Ureter (tissue), 1 donor: ENCODE data around the gene TOMM22. TPM values are rescaled to one million over a fixed set of nuclear protein-coding genes. Genes with fewer than 3 reads are reported as not detected.

Source experiments
- DNase-seq: peaks from one replicate; pipeline ENCODE4 v3.0.0-alpha.2; 2020; ENCODE audit warnings: low spot score
- total RNA-seq: library from RNA; stranded (reverse); gene quantifications from one replicate; pipeline ENCODE4 v1.2.4, GENCODE V29; 2023
- donor health status: DM: yes; HTN: yes; CAD: no.

TOMM22 gene
- total RNA-seq, 1 donor from 2014 or later, result 76.8 TPM

DNA sequence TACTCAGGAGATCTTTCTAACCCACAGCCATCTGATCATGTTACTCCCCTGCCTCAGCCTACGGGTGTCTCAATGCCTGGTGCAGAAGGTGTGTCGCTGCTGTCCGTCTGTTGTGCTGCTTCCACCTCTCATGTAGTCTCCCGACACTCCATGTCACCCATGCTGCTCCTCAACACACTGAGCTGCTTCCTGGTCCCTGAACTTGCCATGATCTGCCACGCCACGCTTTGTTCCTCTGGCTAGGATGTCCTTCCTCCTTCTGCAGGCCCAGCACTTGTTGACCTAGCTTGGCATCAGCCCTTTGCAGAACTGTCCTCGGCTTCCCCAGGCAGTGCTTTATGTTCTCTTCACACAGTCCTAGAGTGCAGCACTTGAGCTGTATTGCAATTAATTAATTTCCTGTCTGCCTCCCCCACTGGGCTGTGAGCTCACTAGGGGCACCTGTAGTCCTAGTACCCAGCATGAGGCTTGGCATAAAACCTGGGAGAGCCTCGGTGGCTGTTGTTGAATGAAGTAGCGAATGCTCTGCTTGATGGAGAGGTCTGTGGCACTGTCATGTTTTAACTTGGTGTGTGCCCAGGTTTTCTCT, 33.5 kb downstream of the TOMM22 start:
- no peak for DNase-seq

- no peak for DNase-seq
Observed at GRCh38 chr22:38715852-38716251, 34.1 kb downstream of the TOMM22 start.

GRCh38 chr22:38716271-38716670, 34.5 kb downstream of the TOMM22 start:
- DNase-seq, result no peak

DNA sequence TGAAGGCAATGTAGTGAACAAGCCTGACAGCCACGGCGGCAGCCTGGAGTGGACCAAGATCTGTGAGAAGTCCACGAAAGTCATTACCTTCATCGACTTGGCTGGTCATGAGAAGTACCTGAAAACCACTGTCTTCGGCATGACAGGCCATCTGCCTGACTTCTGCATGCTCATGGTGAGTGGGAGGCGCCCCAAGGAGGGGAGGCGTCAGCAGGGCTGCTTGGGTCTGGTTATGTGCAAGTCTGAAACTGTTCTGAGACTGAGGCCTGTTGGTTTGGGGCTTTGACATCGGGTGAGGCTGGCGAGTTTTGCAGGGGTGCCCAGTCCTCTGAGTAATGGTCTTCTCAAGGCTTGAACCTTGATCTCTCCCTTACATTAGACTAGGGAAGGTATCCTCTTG, 35.1 kb downstream of the TOMM22 start:
- no peak for DNase-seq

DNA sequence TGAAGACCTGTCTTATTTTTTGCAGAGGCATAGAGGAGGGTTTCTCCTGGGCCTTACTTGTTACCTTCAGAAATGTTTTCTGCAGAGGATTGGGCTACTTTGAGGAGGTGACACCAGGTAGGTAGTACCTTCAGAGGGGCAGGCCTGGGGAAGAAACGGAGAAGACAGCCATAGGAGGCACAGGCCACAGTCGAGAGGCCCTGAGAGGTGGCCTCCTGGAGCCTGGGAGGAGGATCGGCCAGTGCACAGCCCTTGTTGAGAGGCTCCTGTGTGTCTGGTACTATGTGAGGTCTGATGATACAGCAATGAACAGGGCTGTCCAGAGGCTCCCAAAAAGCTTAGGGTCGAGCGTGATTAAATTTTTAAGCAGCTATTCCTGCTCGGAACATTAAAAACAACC, 35.5 kb downstream of the TOMM22 start:
- DNase-seq, result no peak

DNA sequence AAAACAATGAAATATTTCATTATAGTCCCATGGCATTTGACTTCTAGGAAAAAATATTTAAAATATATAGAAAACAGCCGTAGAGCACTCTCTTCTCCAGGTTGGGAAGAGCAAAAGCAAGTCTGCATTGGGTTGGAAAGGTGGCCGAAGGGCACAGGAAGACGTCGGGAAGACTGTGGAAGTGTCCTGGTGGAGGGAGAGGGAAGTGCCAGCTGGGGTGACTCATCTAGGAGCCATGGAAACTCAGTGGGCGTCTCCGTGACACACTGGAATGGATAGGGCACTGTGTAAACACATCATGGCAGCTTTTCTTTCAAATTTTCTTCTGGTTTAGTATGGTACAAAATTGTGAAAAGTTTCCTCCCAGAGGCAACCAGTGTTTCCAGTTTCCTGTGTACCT, 36.7 kb downstream of the TOMM22 start:
- no peak for DNase-seq

GRCh38 chr22:38719196-38719595, 37.4 kb downstream of the TOMM22 start:
- no peak for DNase-seq

- no peak for DNase-seq
Observed at GRCh38 chr22:38720350-38720749, 38.6 kb downstream of the TOMM22 start.

DNA sequence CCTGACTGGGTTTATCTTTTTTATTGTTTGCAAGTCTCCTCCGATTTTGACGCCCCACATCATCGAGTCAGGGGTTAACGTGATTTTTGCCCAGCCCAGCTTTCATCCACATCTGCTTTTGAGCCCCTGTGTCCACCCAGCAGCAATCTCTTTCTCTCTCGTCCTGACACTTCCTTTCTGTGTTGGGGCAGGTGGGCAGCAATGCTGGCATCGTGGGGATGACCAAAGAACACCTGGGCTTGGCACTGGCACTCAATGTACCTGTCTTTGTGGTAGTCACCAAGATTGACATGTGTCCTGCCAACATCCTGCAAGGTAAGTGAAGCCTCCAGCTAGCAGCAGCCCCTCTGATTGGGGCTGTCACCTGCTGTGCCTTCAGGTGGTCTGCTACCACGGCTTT, 39.8 kb downstream of the TOMM22 start:
- no peak for DNase-seq

DNA sequence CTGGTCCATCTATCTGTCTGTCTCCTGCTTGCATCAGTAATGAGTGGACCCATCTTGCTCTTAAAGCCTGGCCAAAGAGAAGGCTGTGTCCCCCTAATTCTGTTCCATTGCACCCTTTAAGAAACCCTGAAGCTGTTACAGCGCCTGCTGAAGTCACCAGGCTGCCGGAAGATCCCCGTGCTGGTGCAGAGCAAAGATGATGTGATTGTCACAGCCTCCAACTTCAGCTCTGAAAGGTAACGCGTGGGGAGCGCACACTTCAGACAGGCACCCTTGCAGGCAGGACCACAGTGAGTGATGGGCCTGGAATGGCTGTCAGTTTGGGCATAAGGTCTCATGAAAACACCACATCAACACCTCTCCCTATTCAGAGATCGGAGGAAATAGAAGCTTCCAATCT, 42.4 kb downstream of the TOMM22 start:
- DNase-seq, result no peak

DNA sequence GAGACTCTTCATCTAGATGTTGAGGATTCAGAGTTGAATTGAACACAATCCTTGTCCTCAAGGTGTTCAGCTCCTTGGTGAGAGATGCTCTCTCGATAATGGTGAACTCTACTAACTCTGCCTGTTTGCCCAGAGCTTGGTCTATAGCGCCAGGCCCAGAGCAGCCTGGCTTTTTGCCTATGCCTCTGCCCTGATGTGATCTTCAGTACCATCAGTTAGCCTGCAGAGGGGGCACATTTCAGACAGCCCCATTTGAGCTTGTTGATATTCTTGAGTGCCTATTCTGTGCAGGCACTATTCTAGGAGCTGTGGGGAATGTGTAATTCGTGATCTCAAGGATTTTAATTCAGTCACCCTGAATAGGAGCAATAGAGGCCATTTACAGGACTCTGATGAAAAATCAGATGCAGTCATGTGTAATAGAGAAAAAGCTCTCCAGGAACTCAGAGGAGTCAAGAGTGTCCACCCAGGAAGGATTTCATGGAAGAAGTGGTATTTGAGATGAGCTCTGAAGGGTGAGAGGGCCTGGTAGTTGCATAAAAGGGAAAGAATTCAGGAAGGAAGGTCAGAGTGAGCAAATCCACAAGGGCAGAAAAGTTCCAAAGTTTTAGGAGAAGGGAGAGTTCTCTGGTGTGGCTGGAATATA, 43.3 kb downstream of the TOMM22 start:
- DNase-seq, result no peak

GRCh38 chr22:38725900-38726655, 44.3 kb downstream of the TOMM22 start:
- DNase-seq, result no peak

DNA sequence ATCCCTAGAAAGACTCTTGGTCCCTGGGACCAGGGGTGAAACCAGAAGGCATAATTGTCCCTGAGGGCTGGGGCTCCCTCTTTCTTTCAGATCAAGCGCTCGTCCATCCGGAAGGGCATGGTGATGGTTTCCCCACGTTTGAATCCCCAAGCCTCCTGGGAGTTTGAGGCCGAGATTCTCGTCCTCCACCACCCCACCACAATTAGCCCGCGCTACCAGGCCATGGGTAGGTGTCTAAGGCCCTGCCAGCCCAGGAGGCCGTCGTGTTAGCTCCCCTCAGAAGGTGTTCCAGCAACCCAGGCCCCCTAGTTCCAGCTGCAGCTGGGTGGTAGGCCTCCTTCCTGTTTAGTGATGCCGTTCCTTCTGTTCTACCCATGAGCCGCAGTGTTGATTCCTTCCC, 45.4 kb downstream of the TOMM22 start:
- no peak for DNase-seq

DNA sequence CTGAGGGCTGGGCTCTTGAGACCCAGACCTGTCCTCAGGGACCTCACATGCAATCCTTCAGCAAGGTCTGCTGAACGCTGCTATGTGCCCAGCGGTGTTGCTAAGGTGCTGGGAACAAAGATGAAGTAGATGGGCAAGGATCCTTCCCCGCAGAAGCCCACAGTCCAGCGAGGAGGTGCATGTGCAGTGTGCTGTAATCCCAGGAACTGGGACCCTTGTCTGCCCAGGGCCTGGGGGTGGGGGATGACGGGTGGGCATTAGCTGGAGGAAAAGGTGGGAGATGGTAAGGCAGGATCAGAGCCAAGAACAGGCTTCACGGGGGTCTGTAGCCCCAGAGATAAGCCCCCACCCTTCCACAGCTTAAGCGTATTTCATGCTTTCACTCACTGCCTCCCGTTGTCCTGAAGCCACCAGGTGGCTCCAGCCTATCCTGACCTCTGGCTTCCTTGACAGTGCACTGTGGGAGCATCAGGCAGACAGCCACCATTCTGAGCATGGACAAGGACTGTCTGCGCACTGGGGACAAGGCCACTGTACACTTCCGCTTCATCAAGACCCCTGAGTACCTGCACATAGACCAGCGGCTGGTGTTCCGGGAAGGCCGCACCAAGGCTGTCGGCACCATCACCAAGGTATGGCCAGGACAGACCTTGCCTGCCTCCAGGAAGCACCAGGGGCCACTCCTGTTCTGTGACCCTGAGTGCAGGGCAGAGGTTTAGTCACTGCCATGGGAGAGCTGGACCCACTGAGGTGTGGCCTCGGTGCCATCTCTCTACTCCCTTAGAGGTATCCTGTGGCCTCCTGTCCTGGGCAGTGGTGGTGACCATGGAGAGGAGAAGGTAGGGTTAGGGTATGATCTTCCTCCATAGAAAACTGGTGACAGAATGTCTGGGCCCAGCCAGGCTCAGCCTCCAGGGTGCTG, 46.0 kb downstream of the TOMM22 start:
- no peak for DNase-seq

DNA sequence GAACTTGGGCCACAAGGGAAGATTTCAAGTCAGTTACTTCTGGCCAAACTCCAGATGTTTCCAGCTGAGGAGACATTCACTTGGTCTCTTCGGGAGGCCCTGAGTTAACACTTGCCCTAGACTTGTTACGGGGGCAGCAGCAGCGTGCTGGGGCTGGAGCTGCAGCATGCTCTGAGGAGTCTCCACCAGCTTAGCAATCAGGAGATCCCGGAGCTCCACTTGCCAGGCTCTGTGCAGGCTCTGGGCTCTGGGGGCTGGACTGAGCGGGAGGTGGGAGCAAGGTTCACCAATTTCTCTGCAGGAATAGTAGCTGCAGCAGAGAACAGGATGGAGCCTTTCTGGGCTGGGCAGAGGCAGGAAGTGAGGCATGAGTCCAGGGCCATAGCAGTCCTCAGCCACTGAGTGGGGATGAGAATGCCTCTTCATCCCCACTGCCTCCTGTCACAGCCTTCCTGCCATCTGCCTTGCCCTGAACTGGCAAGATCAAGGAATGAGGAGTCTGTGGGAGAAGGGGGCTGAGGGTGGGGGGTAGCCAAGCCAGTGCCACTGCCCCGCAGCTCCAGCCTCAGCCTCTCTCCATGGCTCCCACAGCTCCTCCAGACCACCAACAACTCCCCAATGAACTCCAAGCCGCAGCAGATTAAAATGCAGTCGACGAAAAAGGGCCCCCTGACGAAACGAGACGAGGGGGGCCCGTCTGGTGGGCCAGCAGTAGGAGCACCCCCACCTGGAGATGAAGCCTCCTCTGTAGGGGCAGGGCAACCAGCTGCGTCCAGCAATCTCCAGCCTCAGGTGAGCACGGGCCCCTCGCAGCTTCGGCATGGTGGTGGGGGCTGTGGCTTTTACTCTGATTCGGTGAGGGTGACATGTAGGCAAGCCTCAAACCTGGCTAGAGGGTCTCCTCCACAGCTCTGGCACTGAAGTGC, 47.4 kb downstream of the TOMM22 start:
- DNase-seq, result no peak

- DNase-seq, result no peak
Observed at GRCh38 chr22:38729946-38730345, 48.2 kb downstream of the TOMM22 start.

GRCh38 chr22:38730411-38730871, 48.7 kb downstream of the TOMM22 start:
- DNase-seq, result no peak

GRCh38 chr22:38731703-38732161, 50.0 kb downstream of the TOMM22 start:
- DNase-seq, result no peak

- no peak for DNase-seq
Observed at GRCh38 chr22:38732251-38732815, 50.6 kb downstream of the TOMM22 start.

DNA sequence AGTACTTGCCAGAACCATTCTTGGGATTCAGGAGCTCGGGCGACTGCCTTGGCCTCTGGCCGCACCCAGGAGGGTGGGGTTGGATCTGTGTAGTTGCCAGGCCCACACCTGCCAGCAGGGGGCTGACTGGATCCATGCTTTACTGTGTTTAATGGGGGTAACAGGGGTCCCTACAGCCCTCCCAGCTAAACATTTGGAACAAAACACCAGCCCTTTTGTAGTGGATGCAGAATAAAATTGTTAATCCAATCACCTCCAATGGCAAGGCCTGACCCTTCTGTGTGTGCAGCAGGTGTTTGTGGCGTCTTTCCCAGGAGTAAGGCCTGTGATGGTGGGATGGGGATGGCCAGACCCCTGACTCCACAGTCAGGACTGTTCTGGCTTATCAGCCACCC, 51.6 kb downstream of the TOMM22 start:
- no peak for DNase-seq
